ENCODE measurements around the gene PDCD5. TPM values are rescaled to one million over a fixed set of nuclear protein-coding genes. Genes with fewer than 3 reads are reported as not detected.
"Not testable (repeated sequence)": the region's sequence is repeated elsewhere in the genome, so short reads cannot be mapped to it uniquely, and the experiment has no call there.

Gene PDCD5
- polyA plus RNA-seq (ENCODE audit: insufficient read length in 4 of 4) = 100 to 1,000 TPM in 3 of 4 donors, 10 to 100 TPM in 1; 98.3 to 127 (median 124) TPM

- peak; percentile 79 to 91 (median 90) for DNase-seq (ENCODE audit: low read depth in 4 of 4, low spot score in 3 of 4)
Observed at GRCh38 chr19:32580901-32581704, at the start of gene PDCD5. TSS of gene PDCD5 (plus strand) at chr19:32581190. CDS start at chr19:32581262, 72 bp downstream.

GRCh38 chr19:32532233-32532632 lies 48.8 kb upstream of the PDCD5 start:
- no peak for DNase-seq (ENCODE audit: low read depth in 4 of 4, low spot score in 3 of 4)

GRCh38 chr19:32537580-32537979 lies 43.4 kb upstream of the PDCD5 start:
- DNase-seq (ENCODE audit: low read depth in 4 of 4, low spot score in 3 of 4) = no peak

GRCh38 chr19:32539240-32539916 lies 41.6 kb upstream of the PDCD5 start:
- DNase-seq (ENCODE audit: low read depth in 4 of 4, low spot score in 3 of 4) = no peak

GRCh38 chr19:32540621-32541020 lies 40.4 kb upstream of the PDCD5 start:
- DNase-seq (ENCODE audit: low read depth in 4 of 4, low spot score in 3 of 4) = no peak

GRCh38 chr19:32541376-32541775 lies 39.6 kb upstream of the PDCD5 start:
- DNase-seq (ENCODE audit: low read depth in 4 of 4, low spot score in 3 of 4) = not testable (repeated sequence)

GRCh38 chr19:32542477-32543108 lies 38.4 kb upstream of the PDCD5 start:
- DNase-seq (ENCODE audit: low read depth in 4 of 4, low spot score in 3 of 4) = no peak

GRCh38 chr19:32543115-32543900 lies 37.7 kb upstream of the PDCD5 start:
- DNase-seq (ENCODE audit: low read depth in 4 of 4, low spot score in 3 of 4) = no peak

GRCh38 chr19:32544917-32545316 lies 36.1 kb upstream of the PDCD5 start:
- no peak for DNase-seq (ENCODE audit: low read depth in 4 of 4, low spot score in 3 of 4)

- DNase-seq (ENCODE audit: low read depth in 4 of 4, low spot score in 3 of 4) = no peak
Observed at GRCh38 chr19:32550666-32551065, 30.3 kb upstream of the PDCD5 start.

- DNase-seq (ENCODE audit: low read depth in 4 of 4, low spot score in 3 of 4) = no peak
Observed at GRCh38 chr19:32555786-32556185, 25.2 kb upstream of the PDCD5 start.

GRCh38 chr19:32558607-32559228 lies 22.3 kb upstream of the PDCD5 start:
- no peak for DNase-seq (ENCODE audit: low read depth in 4 of 4, low spot score in 3 of 4)

- no peak for DNase-seq (ENCODE audit: low read depth in 4 of 4, low spot score in 3 of 4)
Observed at GRCh38 chr19:32563761-32564160, 17.2 kb upstream of the PDCD5 start.

- no peak for DNase-seq (ENCODE audit: low read depth in 4 of 4, low spot score in 3 of 4)
Observed at GRCh38 chr19:32566246-32566830, 14.7 kb upstream of the PDCD5 start.

- DNase-seq (ENCODE audit: low read depth in 4 of 4, low spot score in 3 of 4) = no peak
Observed at GRCh38 chr19:32567486-32567885, 13.5 kb upstream of the PDCD5 start.

GRCh38 chr19:32570081-32570785 lies 10.8 kb upstream of the PDCD5 start:
- DNase-seq (ENCODE audit: low read depth in 4 of 4, low spot score in 3 of 4) = peak in 2 of 4 donors; percentile 29 to 44

GRCh38 chr19:32571471-32572075 lies 9.4 kb upstream of the PDCD5 start:
- DNase-seq (ENCODE audit: low read depth in 4 of 4, low spot score in 3 of 4) = not testable (repeated sequence)

GRCh38 chr19:32572700-32573491 lies 8.1 kb upstream of the PDCD5 start:
- not testable (repeated sequence) for DNase-seq (ENCODE audit: low read depth in 4 of 4, low spot score in 3 of 4)
